Colonic mucosa (tissue), 4 donors: ENCODE data around the gene SRGN. TPM values are rescaled to one million over a fixed set of nuclear protein-coding genes. Genes with fewer than 3 reads are reported as not detected.

Source experiments
- DNase-seq: peaks from one replicate; pipeline ENCODE4 v3.0.0-alpha.2; 2020
- H3K27ac ChIP-seq: fragments of 200-600 bp; one replicate; pipeline ENCODE4 v1.8.0; 2021
- H3K27me3 ChIP-seq: fragments of 200-600 bp; one replicate; pipeline ENCODE4 v1.8.0; 2021
- H3K36me3 ChIP-seq: fragments of 200-600 bp; one replicate; pipeline ENCODE4 v1.8.0; 2021
- H3K4me1 ChIP-seq: fragments of 200-600 bp; one replicate; pipeline ENCODE4 v1.8.0; 2021; ENCODE audit warnings: mild to moderate bottlenecking
- H3K4me3 ChIP-seq: fragments of 200-600 bp; one replicate; pipeline ENCODE4 v1.8.0; 2021
- H3K9ac ChIP-seq, 2 donors: one replicate each; pipeline ENCODE4 v1.7.0; 2013; ENCODE audit warnings: control low read depth in 2 of 2, low read depth in 2 of 2, low read length in 2 of 2
- H3K9me3 ChIP-seq: fragments of 200-600 bp; one replicate; pipeline ENCODE4 v1.8.0; 2021
- intact Hi-C: fragments of 100-400 bp; cut with DNase I; formaldehyde crosslinking; loops from one replicate; pipeline ENCODE4 v1.14.1; 2022
- total RNA-seq, 2 donors: library from RNA; stranded (reverse); fragmentation: NEBNext Ultra II Directional in 1 of 2; extraction: Animal tissue kit (Norgen Biotek cat#: 25700) in 1 of 2; gene quantifications; one replicate each; pipeline ENCODE4 v1.2.1, GENCODE V29; 2021
- TF ChIP-seq, protein P1 (sequence below): fragments of 200-600 bp; IDR thresholded peaks from one replicate; pipeline ENCODE4 v1.8.0; 2022; ENCODE audit warnings: antibody characterized with exemption, mild to moderate bottlenecking
- donor health status: healthy.
- donor health status: DM: no; HTN: no; CAD: no.
- donor health status: DM: no; HTN: no; CAD: no.

The SRGN gene
- total RNA-seq, 2 donors from 2014 or later, result 14.3 to 57.8 TPM

DNA sequence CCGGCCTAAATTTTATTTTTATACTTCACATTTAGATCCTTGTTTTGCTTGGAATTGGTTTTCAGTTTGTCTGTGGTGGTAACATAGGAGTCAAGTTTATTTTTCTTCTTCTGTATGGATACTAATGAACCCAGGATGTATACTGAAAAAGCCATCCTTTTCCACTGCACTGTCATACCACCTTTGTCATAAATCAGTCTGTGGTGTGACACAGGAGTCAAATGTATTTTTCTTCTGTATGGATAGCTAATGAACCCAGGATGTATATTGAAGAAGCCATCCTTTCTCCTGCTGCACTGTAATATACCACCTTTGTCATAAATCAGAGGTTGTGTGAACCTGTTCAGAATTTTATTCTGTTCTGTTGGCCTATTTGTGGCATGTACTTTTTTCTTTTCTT, 57.4 kb downstream of the SRGN start:
- H3K4me1 ChIP-seq, result peaks cover 3% of the 10 kb centered on the region
- H3K9me3 ChIP-seq, result no peaks in the 10 kb centered on the region
- H3K9ac ChIP-seq, result no peak overlapping the region
- intact Hi-C loops, result no loop called here
- H3K27me3 ChIP-seq, result no peaks in the 10 kb centered on the region
- H3K36me3 ChIP-seq, result no peaks in the 10 kb centered on the region
- H3K4me3 ChIP-seq, result no peak overlapping the region
- TF ChIP-seq, protein P1, sequence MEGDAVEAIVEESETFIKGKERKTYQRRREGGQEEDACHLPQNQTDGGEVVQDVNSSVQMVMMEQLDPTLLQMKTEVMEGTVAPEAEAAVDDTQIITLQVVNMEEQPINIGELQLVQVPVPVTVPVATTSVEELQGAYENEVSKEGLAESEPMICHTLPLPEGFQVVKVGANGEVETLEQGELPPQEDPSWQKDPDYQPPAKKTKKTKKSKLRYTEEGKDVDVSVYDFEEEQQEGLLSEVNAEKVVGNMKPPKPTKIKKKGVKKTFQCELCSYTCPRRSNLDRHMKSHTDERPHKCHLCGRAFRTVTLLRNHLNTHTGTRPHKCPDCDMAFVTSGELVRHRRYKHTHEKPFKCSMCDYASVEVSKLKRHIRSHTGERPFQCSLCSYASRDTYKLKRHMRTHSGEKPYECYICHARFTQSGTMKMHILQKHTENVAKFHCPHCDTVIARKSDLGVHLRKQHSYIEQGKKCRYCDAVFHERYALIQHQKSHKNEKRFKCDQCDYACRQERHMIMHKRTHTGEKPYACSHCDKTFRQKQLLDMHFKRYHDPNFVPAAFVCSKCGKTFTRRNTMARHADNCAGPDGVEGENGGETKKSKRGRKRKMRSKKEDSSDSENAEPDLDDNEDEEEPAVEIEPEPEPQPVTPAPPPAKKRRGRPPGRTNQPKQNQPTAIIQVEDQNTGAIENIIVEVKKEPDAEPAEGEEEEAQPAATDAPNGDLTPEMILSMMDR, result no peak
- no peak for DNase-seq
- H3K27ac ChIP-seq, result no peak overlapping the region

DNA sequence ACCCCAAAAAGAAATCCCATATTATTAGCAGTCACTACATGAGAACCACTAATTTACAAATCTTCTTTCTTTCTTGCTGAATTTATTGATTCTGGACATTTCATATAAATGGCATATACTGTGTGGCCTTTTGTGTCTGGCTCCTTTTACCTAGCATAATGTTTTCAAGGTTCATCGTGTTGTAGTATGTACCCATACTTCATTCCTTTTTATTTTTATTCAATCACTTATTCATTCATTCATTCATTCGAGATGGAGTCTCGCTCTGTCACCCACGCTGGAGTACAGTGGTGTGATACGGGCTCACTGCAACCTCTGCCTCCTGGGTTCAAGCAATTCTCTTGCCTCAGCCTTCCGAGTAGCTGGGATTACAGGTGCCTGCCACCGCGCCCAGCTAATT, 58.0 kb downstream of the SRGN start:
- no peak overlapping the region for H3K4me3 ChIP-seq
- H3K9me3 ChIP-seq, result no peaks in the 10 kb centered on the region
- no peaks in the 10 kb centered on the region for H3K36me3 ChIP-seq
- intact Hi-C loops, result no loop called here
- no peak overlapping the region for H3K9ac ChIP-seq
- H3K27me3 ChIP-seq, result no peaks in the 10 kb centered on the region
- peaks cover 3% of the 10 kb centered on the region for H3K4me1 ChIP-seq
- no peak for DNase-seq
- TF ChIP-seq, protein P1, result no peak
- H3K27ac ChIP-seq, result no peak overlapping the region

DNA sequence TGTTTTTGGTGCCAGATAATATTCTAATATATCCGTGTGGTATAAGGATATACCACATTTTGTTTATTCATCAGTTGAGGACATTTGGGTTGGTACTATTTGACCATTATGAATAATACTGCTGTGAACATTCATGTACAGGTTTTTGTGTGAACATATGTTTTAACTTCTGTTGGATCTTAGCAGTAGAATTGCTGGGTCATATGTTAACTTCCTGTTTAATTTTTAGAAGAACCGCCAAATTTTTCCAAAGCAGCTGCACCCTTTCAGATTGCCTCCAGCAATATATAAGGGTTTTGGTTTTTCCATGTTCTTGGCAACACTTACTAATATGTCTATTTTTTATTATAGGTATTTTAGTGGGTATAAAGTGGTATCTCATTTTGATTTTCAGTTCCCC, 58.9 kb downstream of the SRGN start:
- Histone ChIP-seq H3K27me3 (no peaks in the 10 kb centered on the region), H3K4me1 (peaks cover 3% of the 10 kb centered on the region), H3K9me3 (no peaks in the 10 kb centered on the region), H3K36me3 (no peaks in the 10 kb centered on the region), H3K4me3 (no peak overlapping the region), H3K9ac (no peak overlapping the region), H3K27ac (no peak overlapping the region)
- no peak for DNase-seq
- TF ChIP-seq, protein P1, result no peak
- intact Hi-C loops, result no loop called here

DNA sequence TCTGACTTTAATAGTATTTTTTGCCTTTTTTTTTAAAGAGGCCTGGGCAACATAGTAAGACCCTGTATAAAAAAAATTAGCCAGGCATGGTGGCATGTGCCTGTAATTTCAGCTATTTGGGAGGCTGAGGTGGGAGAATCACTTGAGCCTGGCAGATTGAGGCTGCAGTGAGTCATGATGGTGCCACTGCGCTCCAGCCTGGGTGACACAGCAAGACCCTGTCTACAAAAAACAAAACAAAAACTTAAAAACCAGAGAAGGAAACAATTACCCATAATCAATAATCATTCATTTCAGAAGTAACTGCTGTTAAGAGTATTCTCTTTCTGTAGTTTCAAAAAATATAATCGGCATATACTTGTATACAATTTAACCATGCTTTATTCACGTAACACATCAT, 64.1 kb downstream of the SRGN start:
- TF ChIP-seq, protein P1, result no peak
- H3K27me3 ChIP-seq, result no peaks in the 10 kb centered on the region
- intact Hi-C loops, result no loop called here

DNA sequence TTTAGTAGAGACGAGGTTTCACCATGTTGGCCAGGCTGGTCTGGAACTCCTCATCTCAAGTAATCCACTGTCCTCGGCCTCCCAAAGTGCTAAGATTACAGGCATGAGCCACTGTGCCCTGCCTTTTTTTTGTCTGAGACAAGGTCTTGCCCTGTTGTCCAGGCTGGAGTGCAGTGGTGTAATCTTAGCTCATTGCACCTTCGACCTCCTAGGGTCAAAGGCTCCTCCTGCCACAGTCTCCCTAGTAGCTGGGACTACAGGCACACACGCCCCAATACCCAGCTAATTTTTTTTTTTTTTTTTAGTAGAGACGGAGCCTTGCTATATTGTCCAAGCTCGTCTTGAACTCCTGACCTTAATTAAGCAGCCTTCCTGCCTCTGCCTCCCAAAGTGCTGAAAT, 65.3 kb downstream of the SRGN start:
- Histone ChIP-seq H3K36me3 (no peaks in the 10 kb centered on the region), H3K27me3 (no peaks in the 10 kb centered on the region), H3K4me3 (no peak overlapping the region), H3K9ac (no peak overlapping the region), H3K27ac (no peak overlapping the region), H3K9me3 (no peaks in the 10 kb centered on the region), H3K4me1 (no peaks in the 10 kb centered on the region)
- TF ChIP-seq, protein P1, result no peak
- no peak for DNase-seq
- intact Hi-C loops, result no loop called here

More for the DNA sequence above, 64.1 kb downstream of the SRGN start:
- no peaks in the 10 kb centered on the region for H3K9me3 ChIP-seq
- H3K27ac ChIP-seq, result no peak overlapping the region
- H3K36me3 ChIP-seq, result no peaks in the 10 kb centered on the region
- H3K9ac ChIP-seq, result no peak overlapping the region
- no peak overlapping the region for H3K4me3 ChIP-seq
- H3K4me1 ChIP-seq, result no peaks in the 10 kb centered on the region
- DNase-seq, result no peak

Other genes with a start within 250 kb of the SRGN start
- 10 to 100 TPM; 22.6 to 24.1 TPM for gene DDX50, start 186.8 kb upstream of the SRGN start, total RNA-seq
- 10 to 100 TPM; 42.8 to 47.5 TPM for gene DDX21, start 131.9 kb upstream of the SRGN start, total RNA-seq
- 10 to 100 TPM; 22.1 to 28.6 TPM for gene KIFBP, start 99.3 kb upstream of the SRGN start, total RNA-seq
- gene VPS26A, start 36.1 kb downstream of the SRGN start, total RNA-seq, result 10 to 100 TPM; 61.4 to 62.7 TPM
- gene SUPV3L1, start 92.1 kb downstream of the SRGN start, total RNA-seq, result 10 to 100 TPM; 26.8 to 35.3 TPM
- 10 to 100 TPM; 14.7 to 19.0 TPM for gene HKDC1, start 132.2 kb downstream of the SRGN start, total RNA-seq
- gene HK1, start 190.4 kb downstream of the SRGN start, total RNA-seq, result 10 to 100 TPM; 73.3 to 83.3 TPM